Stimulated activated naive CD4-positive, alpha-beta T cell treated with Interleukin-2 at 50 U/mL for 16 hours (primary cell): Measurements from ENCODE around the gene EVC.
"Not testable (repeated sequence)": the region's sequence is repeated elsewhere in the genome, so short reads cannot be mapped to it uniquely, and the experiment has no call there.

Source experiments
- DNase-seq: peaks from one replicate; lab custom pipeline; 2025; lab: John Stamatoyannopoulos, UW

The EVC gene

GRCh38 chr4:5789141-5789540 is 78.1 kb downstream of the EVC start:
- no peak for DNase-seq

GRCh38 chr4:5790546-5790857 is 79.5 kb downstream of the EVC start:
- no peak for DNase-seq

- no peak for DNase-seq
Measured at GRCh38 chr4:5791654-5792053, 80.7 kb downstream of the EVC start.

GRCh38 chr4:5793514-5793913 is 82.5 kb downstream of the EVC start:
- no peak for DNase-seq

- no peak for DNase-seq
Measured at GRCh38 chr4:5795580-5795979, 84.6 kb downstream of the EVC start.

GRCh38 chr4:5796976-5797375 is 86.0 kb downstream of the EVC start:
- no peak for DNase-seq

GRCh38 chr4:5797866-5798265 is 86.9 kb downstream of the EVC start:
- no peak for DNase-seq

GRCh38 chr4:5798462-5798861 is 87.5 kb downstream of the EVC start:
- DNase-seq, result no peak

- DNase-seq, result no peak
Measured at GRCh38 chr4:5798946-5799345, 87.9 kb downstream of the EVC start.

GRCh38 chr4:5799406-5799805 is 88.4 kb downstream of the EVC start:
- DNase-seq, result no peak

- DNase-seq, result no peak
Measured at GRCh38 chr4:5800496-5800895, 89.5 kb downstream of the EVC start.

- no peak for DNase-seq
Measured at GRCh38 chr4:5801696-5802095, 90.7 kb downstream of the EVC start.

- no peak for DNase-seq
Measured at GRCh38 chr4:5802565-5802964, 91.6 kb downstream of the EVC start.

GRCh38 chr4:5804656-5805055 is 93.7 kb downstream of the EVC start:
- no peak for DNase-seq

GRCh38 chr4:5805270-5805669 is 94.3 kb downstream of the EVC start:
- DNase-seq, result no peak

GRCh38 chr4:5808081-5808741 is 97.2 kb downstream of the EVC start:
- no peak for DNase-seq

GRCh38 chr4:5809216-5809776 is 98.3 kb downstream of the EVC start:
- DNase-seq, result no peak

- DNase-seq, result no peak
Measured at GRCh38 chr4:5810151-5810550, 99.2 kb downstream of the EVC start.

GRCh38 chr4:5810770-5811430 is 99.9 kb downstream of the EVC start:
- DNase-seq, result no peak

GRCh38 chr4:5812057-5812456 is 101.1 kb downstream of the EVC start:
- not testable (repeated sequence) for DNase-seq

GRCh38 chr4:5812506-5813229 is 101.7 kb downstream of the EVC start:
- DNase-seq, result no peak

GRCh38 chr4:5813882-5814255 is 102.9 kb downstream of the EVC start:
- no peak for DNase-seq

GRCh38 chr4:5814421-5814820 is 103.4 kb downstream of the EVC start:
- DNase-seq, result no peak
